Measurements from ENCODE around the gene TBL3.
A peak's percentile ranks its signal among the peaks of the same experiment; 100 is the strongest.

TBL3 gene

DNA sequence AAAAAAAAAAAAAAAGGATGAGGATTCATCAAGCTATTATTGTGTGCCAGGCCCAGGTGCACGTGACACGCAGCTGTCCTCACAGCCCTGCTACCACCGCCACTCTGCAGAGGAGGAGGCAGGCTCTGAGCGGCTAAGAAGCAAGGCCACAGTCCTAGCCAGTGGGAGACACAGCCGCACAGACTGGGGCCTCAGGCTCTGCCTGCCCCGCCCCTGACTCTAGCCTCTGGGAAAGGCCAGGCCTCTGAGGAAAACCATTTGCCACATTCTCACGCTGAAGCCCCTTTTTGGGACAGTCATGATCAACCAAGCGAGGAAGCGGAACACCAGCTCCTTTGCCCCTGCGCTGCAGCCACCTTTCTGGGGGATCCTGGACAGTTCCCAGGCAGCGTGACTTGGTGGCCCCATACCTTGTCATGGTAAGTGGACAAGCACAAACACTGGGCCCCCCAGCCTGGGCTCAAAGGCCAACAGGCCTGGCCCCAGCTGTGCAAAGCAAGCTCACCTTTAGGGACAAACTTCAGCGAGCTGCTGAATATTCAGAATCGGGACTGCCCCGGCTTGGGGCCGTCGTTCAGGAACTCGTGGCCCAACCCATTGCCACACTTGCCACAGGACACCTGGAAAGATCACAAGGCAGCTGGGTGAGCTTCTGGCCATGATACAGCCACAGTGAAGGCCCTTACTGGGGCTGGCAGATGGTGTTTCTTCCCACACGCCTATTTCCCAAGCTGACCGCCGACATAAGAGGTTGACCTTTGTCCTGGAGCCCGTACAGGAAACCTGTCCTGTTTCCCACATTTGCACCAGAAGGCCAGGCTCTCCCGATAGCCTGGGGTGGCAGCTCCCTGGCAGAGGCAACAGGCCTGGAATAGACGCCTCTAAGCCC lies 31.3 kb upstream of the TBL3 start:
- no peak overlapping the region for H3K27ac Mint-ChIP-seq
- H3K4me3 Mint-ChIP-seq = no peak overlapping the region
- no peaks in the 10 kb centered on the region for H3K27me3 Mint-ChIP-seq
- H3K4me1 Mint-ChIP-seq = peaks cover 19% of the 10 kb centered on the region
- H3K36me3 Mint-ChIP-seq = peaks cover 2% of the 10 kb centered on the region
- no peaks in the 10 kb centered on the region for H3K9me3 Mint-ChIP-seq

DNA sequence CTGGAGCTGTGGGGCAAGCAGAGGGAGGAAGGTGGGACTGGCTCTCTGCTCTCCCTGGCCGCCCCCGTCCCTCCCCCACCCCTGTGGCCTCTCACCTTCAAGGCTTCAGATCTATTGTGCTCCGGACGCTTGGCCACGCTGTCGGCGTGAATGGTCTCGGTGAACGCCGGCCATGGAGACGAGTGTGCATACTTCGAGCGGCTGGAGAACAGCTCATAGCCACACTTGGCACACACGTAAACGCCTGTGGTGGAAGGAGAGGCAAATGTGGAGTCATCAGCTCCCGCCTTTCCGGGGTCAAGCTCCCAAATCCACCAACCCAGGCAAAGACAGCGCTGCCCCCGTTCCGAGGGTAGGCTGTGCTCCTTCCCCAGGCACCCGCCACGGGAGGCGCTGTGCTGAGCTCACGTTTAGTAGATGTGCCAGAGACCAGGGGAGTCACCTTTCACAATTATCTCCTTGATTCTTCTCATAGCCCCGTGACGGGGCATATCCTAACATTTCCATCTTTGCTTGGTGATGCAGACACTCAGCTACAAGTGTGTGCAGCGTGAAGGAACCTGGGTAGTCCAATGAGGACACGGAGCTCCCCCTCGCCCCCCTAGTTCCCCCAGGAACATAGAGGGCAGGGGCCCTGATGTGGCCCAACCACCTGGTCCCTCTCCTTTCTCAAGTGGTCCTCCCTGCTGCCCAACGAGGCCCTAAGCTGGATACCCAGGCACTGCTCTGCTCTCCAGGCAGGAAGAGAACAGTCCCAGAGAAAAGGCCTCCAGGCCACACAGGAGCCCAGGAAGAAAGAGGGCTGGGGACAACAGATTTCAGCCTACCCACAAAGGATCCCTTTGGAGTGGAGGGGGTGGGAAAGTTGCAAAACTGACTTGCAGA lies 30.4 kb upstream of the TBL3 start:
- Mint-ChIP-seq H3K4me1 (peaks cover 19% of the 10 kb centered on the region), H3K27ac (no peak overlapping the region), H3K36me3 (peaks cover 2% of the 10 kb centered on the region), H3K27me3 (no peaks in the 10 kb centered on the region), H3K4me3 (peak overlapping the region; percentile 82), H3K9me3 (no peaks in the 10 kb centered on the region)

DNA sequence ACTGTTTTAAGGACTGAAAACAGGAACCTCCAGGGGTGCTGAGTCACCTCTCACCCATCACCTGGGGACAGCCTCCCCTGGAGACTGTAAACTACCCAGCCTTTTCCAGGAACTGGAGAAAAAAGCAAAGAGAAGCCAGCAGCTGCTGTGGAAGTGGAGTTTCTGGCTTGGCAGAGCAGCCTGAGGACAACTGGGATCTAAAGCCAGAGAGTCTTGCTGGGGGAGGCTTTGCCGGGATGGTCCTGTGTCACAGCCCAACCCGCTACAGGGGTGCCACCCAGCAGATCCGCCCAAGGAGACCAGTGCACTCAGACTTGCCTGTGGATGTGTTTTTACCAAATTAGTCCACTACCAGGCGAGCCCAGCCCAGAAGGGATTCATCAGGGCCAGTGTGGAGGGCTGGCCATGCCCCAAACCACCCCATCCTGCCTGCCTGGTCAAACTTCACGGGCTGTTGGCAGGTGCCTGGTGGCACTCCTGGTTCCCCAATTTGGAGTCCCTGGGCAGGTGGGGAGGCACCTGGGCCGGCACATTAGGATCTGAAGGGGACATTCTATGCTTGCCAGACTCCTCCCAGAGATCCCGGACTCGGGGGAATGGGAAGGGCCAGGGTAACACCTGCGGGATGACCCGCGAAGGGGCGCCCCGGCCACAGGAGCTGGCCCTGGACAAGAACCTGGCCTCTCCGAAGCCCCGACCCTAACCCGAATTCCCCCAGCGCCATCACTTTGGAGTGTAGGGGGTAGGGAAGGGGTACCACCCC lies 29.6 kb upstream of the TBL3 start:
- Mint-ChIP-seq H3K36me3 (peaks cover 2% of the 10 kb centered on the region), H3K4me1 (peaks cover 19% of the 10 kb centered on the region), H3K9me3 (no peaks in the 10 kb centered on the region), H3K4me3 (peak overlapping the region; percentile 82), H3K27ac (no peak overlapping the region), H3K27me3 (no peaks in the 10 kb centered on the region)

DNA sequence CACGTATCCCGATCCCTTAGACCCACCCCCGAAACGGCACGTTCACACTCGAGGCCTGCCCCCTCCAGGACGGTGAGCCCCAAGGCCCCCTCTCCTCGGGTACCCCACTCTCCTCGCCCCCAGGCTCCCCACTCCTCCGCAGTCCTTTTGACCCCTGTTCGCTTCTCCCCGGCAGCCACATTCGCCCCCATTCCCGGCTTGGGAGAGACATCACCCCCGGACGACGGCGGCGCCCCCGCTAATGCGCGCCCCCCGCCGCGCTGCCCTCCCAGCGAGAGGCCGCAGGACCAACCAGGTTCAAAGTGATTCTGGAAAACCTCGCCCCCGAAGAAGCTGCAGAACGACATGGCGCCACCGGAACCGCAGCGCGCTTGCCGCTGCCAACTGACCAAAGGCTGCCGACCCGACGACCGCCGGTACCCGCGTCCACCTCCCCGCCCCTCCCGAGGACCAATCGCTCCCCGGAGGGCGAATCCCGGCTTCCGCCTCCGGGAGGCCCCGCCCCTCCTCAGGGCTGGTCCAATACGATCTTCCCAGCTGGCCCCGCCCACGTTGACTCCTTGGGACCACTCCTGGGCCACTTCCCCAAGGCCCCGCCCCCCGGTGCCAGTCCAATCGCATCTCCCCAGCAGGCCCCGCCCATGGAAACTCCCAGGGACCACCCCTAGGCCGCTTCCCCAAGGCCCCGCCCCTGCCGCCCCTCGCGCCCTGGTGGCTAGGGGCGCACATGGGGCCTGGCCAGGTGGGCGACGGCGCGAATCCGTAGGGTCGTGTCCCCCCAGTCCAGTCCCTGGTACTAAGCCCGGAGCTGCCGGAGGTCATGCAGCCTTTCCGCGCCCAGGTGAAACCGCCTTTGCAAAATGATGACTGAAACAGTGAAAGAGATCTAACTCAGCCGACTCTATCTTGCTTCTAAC lies 28.8 kb upstream of the TBL3 start, which contains the start of gene MSRB1:
Gene MSRB1 (minus strand): TSS at position 390 of the 917 bp plus-strand sequence. CDS start 43 bp downstream, at position 347.
- peaks cover 2% of the 10 kb centered on the region for H3K36me3 Mint-ChIP-seq
- H3K27ac Mint-ChIP-seq = peak within 1 kb of the TSS; percentile 38
- H3K4me1 Mint-ChIP-seq = peaks cover 19% of the 10 kb centered on the region
- H3K27me3 Mint-ChIP-seq = no peaks in the 10 kb centered on the region
- H3K4me3 Mint-ChIP-seq = peak within 1 kb of the TSS; percentile 82
- H3K9me3 Mint-ChIP-seq = no peaks in the 10 kb centered on the region

DNA sequence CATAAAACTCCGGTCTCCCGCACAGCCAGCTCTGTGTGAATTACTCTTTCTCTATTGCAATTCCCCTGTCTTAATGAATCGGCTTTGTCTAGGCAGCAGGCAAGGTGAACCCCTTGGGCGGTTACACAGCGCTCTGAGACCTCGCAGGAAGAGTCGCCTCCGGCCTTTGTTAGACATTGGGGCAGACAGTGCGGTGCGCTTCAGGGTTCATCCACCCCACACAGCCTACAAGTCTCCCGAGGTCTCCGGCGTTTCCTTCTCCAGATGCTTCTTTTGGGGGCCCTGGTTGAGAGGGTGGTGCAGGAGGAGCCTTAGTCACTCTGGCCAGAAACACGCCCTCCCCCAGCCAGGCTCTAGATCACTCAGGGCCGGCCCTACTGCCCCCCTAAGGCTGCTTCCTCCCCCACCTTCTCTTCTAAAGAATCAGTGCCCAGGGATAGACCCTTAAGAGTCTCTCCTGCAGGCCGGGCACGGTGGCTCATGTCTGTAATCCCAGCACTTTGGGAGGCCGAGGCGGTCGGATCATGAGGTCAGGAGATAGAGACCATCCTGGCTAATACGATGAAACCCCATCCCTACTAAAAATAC lies 27.1 kb upstream of the TBL3 start:
- Mint-ChIP-seq H3K36me3 (no peaks in the 10 kb centered on the region), H3K27ac (no peak overlapping the region), H3K4me1 (peaks cover 19% of the 10 kb centered on the region), H3K9me3 (no peaks in the 10 kb centered on the region), H3K4me3 (peak overlapping the region; percentile 82), H3K27me3 (no peaks in the 10 kb centered on the region)

DNA sequence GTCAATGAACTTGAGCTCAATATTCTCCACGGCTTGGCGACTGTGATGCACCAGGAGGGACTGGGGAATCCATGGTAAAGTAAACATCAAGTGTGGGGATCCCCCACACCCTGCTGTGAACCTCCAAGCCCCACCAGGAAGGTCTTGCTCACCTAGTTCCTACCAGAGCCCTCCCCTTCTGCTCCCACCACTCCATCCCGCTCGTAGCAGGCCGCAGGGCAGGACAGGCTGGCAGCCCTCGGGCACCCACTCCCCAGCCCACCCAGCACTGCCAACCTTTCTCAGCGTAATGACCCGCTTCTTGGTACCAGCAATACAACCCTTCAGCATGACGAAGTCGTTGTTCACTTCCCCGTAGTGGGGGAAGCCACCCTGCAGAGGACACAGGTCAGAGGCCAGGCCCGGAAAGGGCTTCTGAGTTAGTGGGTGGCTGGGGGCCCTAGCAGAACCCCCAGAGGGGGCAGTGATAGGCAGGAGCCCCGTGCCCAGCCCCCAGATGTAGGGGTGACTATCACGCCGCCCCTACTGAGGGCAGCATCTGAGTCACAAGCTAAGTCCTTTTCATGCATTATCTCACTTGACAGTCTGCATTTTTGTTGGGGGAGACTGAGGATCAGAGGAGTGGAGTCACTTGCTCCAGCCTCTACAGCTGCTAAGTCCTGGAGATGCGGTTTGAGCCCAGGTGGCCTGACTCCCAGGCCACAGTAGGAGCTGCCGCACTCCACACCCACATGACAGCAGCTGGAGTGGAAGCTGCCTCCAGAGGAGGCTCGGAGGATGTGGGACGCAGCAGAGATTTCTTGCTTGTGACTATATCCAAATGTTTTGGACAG lies 26.1 kb upstream of the TBL3 start:
- Mint-ChIP-seq H3K9me3 (no peaks in the 10 kb centered on the region), H3K4me1 (peaks cover 19% of the 10 kb centered on the region), H3K27ac (no peak overlapping the region), H3K27me3 (no peaks in the 10 kb centered on the region), H3K36me3 (no peaks in the 10 kb centered on the region), H3K4me3 (no peak overlapping the region)

DNA sequence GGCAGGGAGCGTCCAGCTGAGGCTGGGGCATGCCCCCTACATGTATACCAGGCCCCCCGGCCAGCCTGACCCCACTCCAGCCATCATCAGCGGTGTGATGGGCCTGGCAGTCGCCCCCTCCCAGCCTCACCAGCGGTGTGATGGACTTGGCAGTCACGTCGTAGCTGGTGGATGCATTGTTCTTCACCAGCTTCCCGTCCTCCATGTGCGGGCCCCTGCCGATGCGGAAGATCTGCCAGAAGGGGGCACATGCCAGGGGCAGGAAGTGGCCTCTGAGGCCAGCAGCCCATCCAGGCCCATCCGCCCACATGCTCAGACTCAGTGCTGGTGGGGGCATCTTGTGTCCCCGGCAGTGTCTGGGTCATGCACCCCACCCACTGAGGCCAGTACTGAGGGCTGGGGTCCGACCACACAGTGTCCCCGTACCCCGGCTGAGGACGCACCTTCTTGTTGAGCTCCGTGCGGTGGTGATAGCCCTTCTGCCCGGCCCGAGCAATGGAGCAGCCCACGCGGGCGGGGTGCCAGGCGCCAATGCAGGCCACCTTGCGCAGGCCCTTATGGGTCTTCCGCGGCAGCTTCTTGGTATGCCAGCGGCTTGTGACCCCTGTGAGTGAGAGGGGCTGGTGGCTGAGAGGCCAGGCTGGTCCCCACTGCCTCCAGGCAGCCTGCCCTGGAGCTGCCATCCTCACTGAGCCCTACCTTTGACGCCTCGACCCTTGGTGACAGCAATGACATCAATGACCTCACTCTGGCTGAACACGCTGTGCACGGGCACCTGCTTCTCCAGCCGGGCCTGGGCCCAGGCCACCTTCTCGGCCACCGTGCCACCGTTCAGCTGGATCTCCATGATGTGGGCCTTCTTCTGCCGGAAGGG lies 25.1 kb upstream of the TBL3 start:
- Mint-ChIP-seq H3K27ac (no peak overlapping the region), H3K4me3 (no peak overlapping the region), H3K36me3 (no peaks in the 10 kb centered on the region), H3K27me3 (no peaks in the 10 kb centered on the region), H3K9me3 (no peaks in the 10 kb centered on the region), H3K4me1 (peaks cover 15% of the 10 kb centered on the region)

DNA sequence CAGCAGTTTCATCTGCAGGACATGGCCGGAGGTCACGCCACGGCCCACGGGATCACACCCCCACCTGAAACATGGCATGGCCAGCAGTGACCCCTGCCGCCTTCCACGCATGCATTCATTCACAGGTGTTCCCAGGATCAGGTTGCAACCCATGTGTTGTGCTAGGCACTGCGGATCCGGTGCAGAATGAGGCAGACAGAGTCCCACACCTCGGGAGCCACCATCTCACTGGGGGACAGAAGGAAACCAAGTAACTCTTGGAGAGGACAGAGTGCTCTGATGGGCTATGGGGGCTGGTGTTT lies 24.5 kb upstream of the TBL3 start:
- Mint-ChIP-seq H3K27ac (no peak overlapping the region), H3K4me3 (no peak overlapping the region)

DNA sequence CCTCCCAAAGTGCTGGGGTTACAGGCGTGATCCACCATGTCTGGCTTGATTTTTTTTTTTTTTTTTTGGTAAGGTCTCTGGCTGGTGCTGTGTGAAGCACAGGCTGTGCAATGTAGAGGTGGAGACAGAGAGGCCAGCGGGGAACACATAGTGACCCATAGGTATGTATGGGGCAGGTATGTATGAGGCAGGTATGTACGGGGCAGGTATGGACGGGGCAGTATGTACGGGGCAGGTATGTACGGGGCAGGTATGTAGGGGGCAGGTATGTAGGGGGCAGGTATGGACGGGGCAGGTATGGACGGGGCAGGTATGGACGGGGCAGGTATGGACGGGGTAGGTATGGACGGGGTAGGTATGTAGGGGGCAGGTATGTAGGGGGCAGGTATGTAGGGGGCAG lies 22.3 kb upstream of the TBL3 start:
- Mint-ChIP-seq H3K4me3 (no peak overlapping the region), H3K36me3 (no peaks in the 10 kb centered on the region), H3K27me3 (no peaks in the 10 kb centered on the region), H3K4me1 (peaks cover 1% of the 10 kb centered on the region), H3K9me3 (no peaks in the 10 kb centered on the region), H3K27ac (no peak overlapping the region)

More for the DNA sequence above, 24.5 kb upstream of the TBL3 start:
- H3K4me1 Mint-ChIP-seq = peaks cover 10% of the 10 kb centered on the region
- H3K36me3 Mint-ChIP-seq = no peaks in the 10 kb centered on the region
- H3K27me3 Mint-ChIP-seq = no peaks in the 10 kb centered on the region
- H3K9me3 Mint-ChIP-seq = no peaks in the 10 kb centered on the region

DNA sequence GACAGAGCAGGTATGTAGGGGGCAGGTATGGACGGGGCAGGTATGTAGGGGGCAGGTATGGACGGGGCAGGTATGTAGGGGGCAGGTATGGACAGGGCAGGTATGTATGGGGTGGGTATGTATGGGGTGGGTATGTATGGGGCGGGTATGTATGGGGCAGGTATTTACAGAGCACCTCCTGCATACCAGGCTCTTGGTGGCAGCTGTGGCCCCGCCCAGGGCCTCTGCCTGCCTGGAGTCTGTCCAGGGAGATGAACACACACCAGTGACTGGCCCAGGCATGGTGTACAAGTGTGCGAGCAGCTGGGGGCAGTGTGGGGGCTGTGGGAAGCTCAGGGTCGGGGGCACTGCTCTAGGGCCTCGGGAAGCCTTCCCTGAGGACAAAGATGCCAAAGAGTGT lies 21.8 kb upstream of the TBL3 start:
- H3K36me3 Mint-ChIP-seq = no peaks in the 10 kb centered on the region
- H3K9me3 Mint-ChIP-seq = no peaks in the 10 kb centered on the region
- no peaks in the 10 kb centered on the region for H3K4me1 Mint-ChIP-seq
- H3K27me3 Mint-ChIP-seq = no peaks in the 10 kb centered on the region
- no peak overlapping the region for H3K4me3 Mint-ChIP-seq
- H3K27ac Mint-ChIP-seq = no peak overlapping the region

DNA sequence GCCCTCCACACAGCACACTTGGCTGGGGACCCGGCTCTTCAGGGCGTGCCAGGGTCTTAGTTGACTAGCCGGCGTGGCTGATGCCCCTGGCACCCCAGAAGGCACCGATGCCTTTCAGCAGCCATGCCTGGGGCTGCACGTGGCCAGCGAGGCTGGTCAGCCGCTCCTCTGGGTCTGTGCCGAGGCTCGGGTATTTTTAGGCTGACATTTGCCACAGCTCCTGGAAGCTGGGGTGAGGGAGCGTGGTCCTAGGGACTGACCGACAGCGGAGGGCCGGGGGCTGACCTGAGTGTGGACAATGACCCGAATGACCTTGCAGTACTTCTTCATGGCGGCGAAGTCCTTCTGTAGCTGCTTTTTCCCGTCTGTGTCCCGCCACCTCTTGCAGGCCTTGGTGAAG lies 21.3 kb upstream of the TBL3 start:
- Mint-ChIP-seq H3K9me3 (no peaks in the 10 kb centered on the region), H3K4me3 (no peak overlapping the region), H3K4me1 (no peaks in the 10 kb centered on the region), H3K36me3 (no peaks in the 10 kb centered on the region), H3K27me3 (no peaks in the 10 kb centered on the region), H3K27ac (no peak overlapping the region)

DNA sequence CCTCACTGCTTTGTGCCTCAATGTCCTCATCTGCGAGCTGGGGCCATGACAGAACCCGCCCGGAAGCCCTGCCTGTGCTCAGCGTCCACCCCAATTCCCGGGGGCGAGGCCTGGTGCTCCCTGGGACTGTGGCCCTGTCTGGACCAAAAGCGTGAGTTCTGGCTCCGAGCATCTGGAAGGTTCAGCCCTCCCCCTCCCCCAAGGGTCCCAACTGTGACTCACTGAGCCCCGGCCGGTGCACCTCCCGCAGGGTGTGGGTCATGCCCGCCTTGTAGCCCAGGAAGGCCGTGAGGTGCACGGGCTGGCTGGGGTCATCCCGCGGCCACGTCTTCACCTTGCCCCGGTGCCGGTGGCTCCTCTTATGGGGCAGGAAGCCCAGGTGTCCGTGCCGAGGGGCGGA lies 18.1 kb upstream of the TBL3 start:
- Mint-ChIP-seq H3K27ac (no peak overlapping the region), H3K9me3 (no peaks in the 10 kb centered on the region), H3K4me1 (no peaks in the 10 kb centered on the region), H3K4me3 (no peak overlapping the region), H3K27me3 (no peaks in the 10 kb centered on the region), H3K36me3 (no peaks in the 10 kb centered on the region)

Measured in activated naive CD4-positive, alpha-beta T cell treated with anti-CD3 and anti-CD28 coated beads, Interleukin-2, amount 50 U/mL, for 24 hours (primary cell).